Lower leg skin (tissue), 4 donors: ENCODE measurements around the gene RGS8. TPM values are rescaled to one million over a fixed set of nuclear protein-coding genes. Genes with fewer than 3 reads are reported as not detected.

Experiments
- DNase-seq, 2 donors: peaks; one replicate each; pipeline ENCODE4 v3.0.0-alpha.2; 2019; ENCODE audit warnings: low spot score in 2 of 2
- H3K4me3 ChIP-seq: fragments of 200-600 bp; sonication (generic); 2 replicates; pipeline ENCODE4 v1.5.1; 2017; ENCODE audit warnings: mild to moderate bottlenecking, low read depth; ENCODE audit not compliant: poor library complexity, severe bottlenecking
- CTCF ChIP-seq, 3 donors: fragments of 450-650 bp; IDR thresholded peaks; one replicate each; pipeline ENCODE4 v1.5.1; 2016; ENCODE audit warnings: antibody characterized with exemption in 3 of 3, mild to moderate bottlenecking in 3 of 3, moderate library complexity in 2 of 3
- POLR2A ChIP-seq, 2 donors: fragments of 450-650 bp; IDR thresholded peaks; one replicate each; pipeline ENCODE4 v1.6.1; 2016 to 2017; ENCODE audit warnings: antibody characterized with exemption in 2 of 2, mild to moderate bottlenecking in 1 of 2, moderate library complexity in 1 of 2
- WGBS, 2 donors: methylation state at CpG; one replicate each; pipeline ENCODE4 v1.1.5; 2018; 5-methylcytosine and 5-hydroxymethylcytosine counted together
- intact Hi-C: fragments of 100-400 bp; cut with DNase I; formaldehyde crosslinking; loops from one replicate; pipeline ENCODE4 v1.15.0; 2023; ENCODE audit warnings: low total_unique reads
- total RNA-seq, 4 donors: library from RNA; depleted of rRNA; stranded (reverse); fragments of >200 nt; gene quantifications; one replicate each; pipeline ENCODE4 v1.1.0, GENCODE V29; 2016

The RGS8 gene
- total RNA-seq, 4 donors from 2014 or later = not detected

- intact Hi-C loops = no loop called here
- DNase-seq = no peak
- H3K4me3 ChIP-seq = no peak overlapping the region
- TF ChIP-seq POLR2A (IDR thresholded peaks at IDR 0.05) (no peak), CTCF (IDR thresholded peaks at IDR 0.05) (no peak)
- WGBS, 2 donors = 91 to 98% methylated on average over 2 of the region's 2 CpGs
These were observed 25.5 kb upstream of the RGS8 start for GRCh38 chr1:182709855-182710254.

- DNase-seq = no peak
- no peak overlapping the region for H3K4me3 ChIP-seq
- intact Hi-C loops = no loop called here
- TF ChIP-seq CTCF (IDR thresholded peaks at IDR 0.05) (no peak), POLR2A (IDR thresholded peaks at IDR 0.05) (no peak)
- 100% methylated on average over 1 of the region's 1 CpG for WGBS, 2 donors
These were observed 24.9 kb upstream of the RGS8 start for GRCh38 chr1:182709225-182709764.

GRCh38 chr1:182707122-182707521 lies 22.7 kb upstream of the RGS8 start:
- intact Hi-C loops = no loop called here
- WGBS, 2 donors = 81 to 85% methylated on average over 1 of the region's 1 CpG
- DNase-seq = no peak
- TF ChIP-seq POLR2A (IDR thresholded peaks at IDR 0.05) = no peak
- H3K4me3 ChIP-seq = no peak overlapping the region

GRCh38 chr1:182704677-182705076 lies 20.3 kb upstream of the RGS8 start:
- intact Hi-C loops = no loop called here
- TF ChIP-seq CTCF (IDR thresholded peaks at IDR 0.05) (no peak), POLR2A (IDR thresholded peaks at IDR 0.05) (no peak)
- no peak for DNase-seq
- 88 to 92% methylated on average over 2 of the region's 2 CpGs for WGBS, 2 donors
- H3K4me3 ChIP-seq = no peak overlapping the region

- WGBS, 2 donors = 66 to 75% methylated on average over 4 of the region's 4 CpGs
- no peak overlapping the region for H3K4me3 ChIP-seq
- intact Hi-C loops = no loop called here
- DNase-seq = no peak
- no peak for TF ChIP-seq CTCF (IDR thresholded peaks at IDR 0.05)
- TF ChIP-seq POLR2A (IDR thresholded peaks at IDR 0.05) = no peak
These were observed 19.2 kb upstream of the RGS8 start for GRCh38 chr1:182703539-182703938.

- DNase-seq = no peak
- 71 to 83% methylated on average over 1 of the region's 1 CpG for WGBS, 2 donors
- no peak overlapping the region for H3K4me3 ChIP-seq
- TF ChIP-seq CTCF (IDR thresholded peaks at IDR 0.05) = no peak
- TF ChIP-seq POLR2A (IDR thresholded peaks at IDR 0.05) = no peak
- intact Hi-C loops = no loop called here
These were observed 18.6 kb upstream of the RGS8 start for GRCh38 chr1:182702826-182703524.
